Measurements from ENCODE around the gene ANKFN1. TPM values are rescaled to one million over a fixed set of nuclear protein-coding genes. Genes with fewer than 3 reads are reported as not detected.

The ANKFN1 gene, protein sequence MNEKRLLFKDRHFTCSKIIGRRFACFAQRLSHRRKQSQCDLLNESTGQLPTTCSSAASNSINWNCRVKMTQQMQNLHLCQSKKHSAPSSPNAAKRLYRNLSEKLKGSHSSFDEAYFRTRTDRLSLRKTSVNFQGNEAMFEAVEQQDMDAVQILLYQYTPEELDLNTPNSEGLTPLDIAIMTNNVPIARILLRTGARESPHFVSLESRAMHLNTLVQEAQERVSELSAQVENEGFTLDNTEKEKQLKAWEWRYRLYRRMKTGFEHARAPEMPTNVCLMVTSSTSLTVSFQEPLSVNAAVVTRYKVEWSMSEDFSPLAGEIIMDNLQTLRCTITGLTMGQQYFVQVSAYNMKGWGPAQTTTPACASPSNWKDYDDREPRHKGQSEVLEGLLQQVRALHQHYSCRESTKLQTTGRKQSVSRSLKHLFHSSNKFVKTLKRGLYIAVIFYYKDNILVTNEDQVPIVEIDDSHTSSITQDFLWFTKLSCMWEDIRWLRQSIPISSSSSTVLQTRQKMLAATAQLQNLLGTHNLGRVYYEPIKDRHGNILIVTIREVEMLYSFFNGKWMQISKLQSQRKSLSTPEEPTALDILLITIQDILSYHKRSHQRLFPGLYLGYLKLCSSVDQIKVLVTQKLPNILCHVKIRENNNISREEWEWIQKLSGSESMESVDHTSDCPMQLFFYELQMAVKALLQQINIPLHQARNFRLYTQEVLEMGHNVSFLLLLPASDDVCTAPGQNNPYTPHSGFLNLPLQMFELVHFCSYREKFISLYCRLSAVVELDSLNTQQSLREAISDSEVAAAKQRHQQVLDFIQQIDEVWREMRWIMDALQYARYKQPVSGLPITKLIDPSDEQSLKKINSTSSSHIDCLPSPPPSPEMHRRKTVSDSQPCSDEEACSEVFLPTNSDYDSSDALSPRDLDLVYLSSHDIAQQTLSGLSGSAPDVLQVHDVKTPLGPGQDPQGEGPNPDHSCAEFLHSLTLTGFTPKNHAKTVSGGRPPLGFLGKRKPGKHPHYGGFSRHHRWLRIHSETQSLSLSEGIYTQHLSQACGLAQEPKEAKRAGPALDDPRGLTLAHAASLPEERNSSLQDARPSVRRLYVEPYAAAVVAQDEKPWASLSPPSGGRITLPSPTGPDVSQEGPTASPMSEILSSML
- total RNA-seq = not detected
- long read RNA-seq = 0 reads

- DNase-seq = no peak
- no peak for ATAC-seq (ENCODE audit: poor library complexity)
- intact Hi-C loops (cut with DNase I) = no loop called here
These were observed at the start of gene ANKFN1 for GRCh38 chr17:56152874-56153602. TSS of gene ANKFN1 (plus strand) at chr17:56153475. CDS start at chr17:56212668, 59,193 bp downstream.

DNA sequence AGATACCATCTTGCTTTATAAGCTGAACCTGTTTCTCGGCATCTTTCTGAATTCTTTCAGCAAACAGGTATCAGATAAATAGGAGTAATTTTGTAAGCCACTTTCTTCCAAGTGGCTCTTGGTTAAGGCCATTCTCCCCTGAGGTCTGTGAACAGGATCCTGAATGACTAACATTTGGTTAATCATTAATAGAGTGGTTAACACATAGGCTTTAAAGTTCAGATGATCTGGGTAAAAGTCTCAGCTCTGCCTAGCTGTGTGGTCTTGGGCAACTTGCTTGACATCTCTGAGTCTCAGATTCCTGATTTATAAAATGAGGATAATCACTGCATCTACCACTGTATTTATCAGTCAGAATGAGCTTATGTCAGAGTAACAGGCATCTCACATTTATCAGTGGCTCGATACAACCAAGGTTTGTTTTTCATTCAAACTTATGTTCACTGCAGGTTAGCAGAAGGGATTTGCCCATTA, 44.4 kb upstream of the ANKFN1 start:
- no peak for ATAC-seq (ENCODE audit: poor library complexity)
- intact Hi-C loops (cut with DNase I) = no loop called here

GRCh38 chr17:56109836-56110235, 43.4 kb upstream of the ANKFN1 start:
- intact Hi-C loops (cut with DNase I) = no loop called here

More for the DNA sequence above, 44.4 kb upstream of the ANKFN1 start:
- DNase-seq = no peak

GRCh38 chr17:56110463-56111135, 42.7 kb upstream of the ANKFN1 start:
- no peak for ATAC-seq (ENCODE audit: poor library complexity)
- intact Hi-C loops (cut with DNase I) = no loop called here
- DNase-seq = no peak

More at GRCh38 chr17:56109836-56110235, 43.4 kb upstream of the ANKFN1 start:
- DNase-seq (no peak), ATAC-seq (ENCODE audit: poor library complexity) (no peak)

GRCh38 chr17:56111706-56112485, 41.4 kb upstream of the ANKFN1 start:
- DNase-seq (no peak), ATAC-seq (ENCODE audit: poor library complexity) (no peak)
- intact Hi-C loops (cut with DNase I) = no loop called here

DNA sequence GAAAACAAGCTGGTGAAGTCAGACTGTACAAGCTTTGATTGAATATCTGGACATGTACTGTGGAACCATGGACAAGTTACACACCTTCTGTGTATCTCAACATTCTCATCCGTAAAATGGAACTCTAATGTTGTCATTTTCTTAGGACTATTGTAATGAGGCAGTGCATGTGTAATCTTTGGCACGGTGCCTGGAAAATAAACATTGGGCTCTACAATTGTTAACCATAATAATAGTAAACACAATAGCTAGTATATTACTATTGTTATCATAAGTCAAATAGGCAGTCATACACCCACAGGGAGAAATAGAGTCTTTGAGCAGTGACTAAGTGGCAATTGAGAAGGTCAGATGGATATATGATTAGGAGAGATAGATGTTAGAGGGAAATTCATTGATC, 39.8 kb upstream of the ANKFN1 start:
- DNase-seq (no peak), ATAC-seq (ENCODE audit: poor library complexity) (no peak)
- intact Hi-C loops (cut with DNase I) = no loop called here

- intact Hi-C loops (cut with DNase I) = no loop called here
- ATAC-seq (ENCODE audit: poor library complexity) = no peak
- DNase-seq = no peak
These were observed 38.8 kb upstream of the ANKFN1 start for GRCh38 chr17:56114469-56114868.

DNA sequence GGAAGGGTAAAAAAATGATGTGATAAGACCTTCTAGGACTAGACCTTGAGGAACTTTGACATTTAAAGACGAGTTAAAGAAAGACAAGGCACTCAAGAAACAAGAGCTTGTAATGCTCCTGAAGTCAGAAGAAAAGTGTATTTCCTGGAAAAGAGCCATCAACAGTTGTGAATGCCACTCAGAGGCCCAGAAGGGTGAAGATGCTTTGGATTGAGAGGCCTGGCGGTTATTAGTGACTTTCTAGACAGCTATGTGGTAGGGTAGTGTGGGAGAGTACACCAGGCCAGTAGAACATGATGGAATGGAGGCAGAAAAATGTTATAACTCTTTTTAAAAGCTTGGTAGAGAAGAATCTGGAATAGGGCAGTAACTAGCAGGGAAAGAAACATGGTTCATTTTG, 34.1 kb upstream of the ANKFN1 start:
- ATAC-seq (ENCODE audit: poor library complexity) (no peak), DNase-seq (no peak)
- intact Hi-C loops (cut with DNase I) = no loop called here

DNA sequence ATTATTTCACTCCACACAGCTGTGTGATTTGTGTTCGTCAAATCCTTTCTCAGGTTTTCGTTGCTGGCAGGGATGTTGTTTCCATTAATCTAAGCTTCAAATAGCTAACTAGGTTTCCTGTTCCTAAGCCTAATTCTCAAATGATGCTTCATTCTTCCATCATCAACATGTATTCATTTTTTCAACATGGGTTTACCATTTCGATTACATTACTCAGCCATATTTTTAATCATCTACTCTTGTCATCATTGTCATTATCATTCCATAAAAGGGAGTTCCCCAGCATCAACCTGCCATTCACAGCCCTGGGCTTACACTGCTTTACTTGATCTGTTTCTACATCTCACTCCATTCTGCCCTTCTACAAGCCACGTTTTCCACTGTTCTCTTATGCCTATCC, 33.3 kb upstream of the ANKFN1 start:
- no peak for ATAC-seq (ENCODE audit: poor library complexity)
- intact Hi-C loops (cut with DNase I) = no loop called here

DNA sequence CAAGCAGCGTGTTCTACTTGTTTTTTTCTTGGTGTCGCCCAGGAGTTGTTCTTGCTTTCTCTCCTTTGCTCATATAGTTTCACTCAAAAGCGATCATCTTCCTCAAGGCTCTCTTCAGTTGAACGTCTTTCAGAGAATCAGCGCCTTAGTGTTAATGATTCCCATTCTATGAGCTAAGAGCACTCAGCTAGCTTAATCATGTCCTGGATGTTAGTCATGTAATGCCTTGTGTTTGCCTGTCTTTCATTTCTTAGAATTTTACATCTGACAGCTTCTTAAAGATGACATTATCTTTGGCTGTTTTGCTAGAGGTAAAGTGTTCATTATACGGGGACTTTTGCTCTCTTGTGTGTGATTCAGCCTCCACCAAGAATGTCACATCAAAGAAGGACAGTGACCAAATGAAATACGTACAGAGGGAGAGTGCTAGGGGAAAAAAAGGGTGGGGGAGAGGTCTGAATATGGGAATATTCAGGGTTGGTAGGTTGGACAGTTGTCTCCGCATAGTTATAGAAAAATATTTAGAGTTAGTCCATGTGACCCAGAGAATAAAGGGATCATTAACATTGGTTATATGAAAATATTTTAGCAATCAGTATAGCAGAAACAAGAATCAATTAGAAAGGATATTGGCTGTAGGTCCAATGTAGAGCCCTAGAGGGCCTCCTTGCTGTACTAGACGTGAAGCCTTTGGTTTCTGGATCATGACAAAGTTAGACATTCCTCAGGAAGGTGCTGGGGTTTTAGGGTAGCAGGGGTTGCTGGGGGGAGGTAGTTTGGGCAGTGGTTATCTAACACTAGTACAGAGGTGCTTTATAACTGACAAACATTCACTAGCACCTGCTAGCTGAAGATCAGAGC, 31.9 kb upstream of the ANKFN1 start:
- no peak for ATAC-seq (ENCODE audit: poor library complexity)
- no peak for DNase-seq
- intact Hi-C loops (cut with DNase I) = no loop called here

More for the DNA sequence above, 33.3 kb upstream of the ANKFN1 start:
- DNase-seq = no peak

- DNase-seq (no peak), ATAC-seq (ENCODE audit: poor library complexity) (no peak)
- intact Hi-C loops (cut with DNase I) = no loop called here
These were observed 27.1 kb upstream of the ANKFN1 start for GRCh38 chr17:56125830-56126819.

DNA sequence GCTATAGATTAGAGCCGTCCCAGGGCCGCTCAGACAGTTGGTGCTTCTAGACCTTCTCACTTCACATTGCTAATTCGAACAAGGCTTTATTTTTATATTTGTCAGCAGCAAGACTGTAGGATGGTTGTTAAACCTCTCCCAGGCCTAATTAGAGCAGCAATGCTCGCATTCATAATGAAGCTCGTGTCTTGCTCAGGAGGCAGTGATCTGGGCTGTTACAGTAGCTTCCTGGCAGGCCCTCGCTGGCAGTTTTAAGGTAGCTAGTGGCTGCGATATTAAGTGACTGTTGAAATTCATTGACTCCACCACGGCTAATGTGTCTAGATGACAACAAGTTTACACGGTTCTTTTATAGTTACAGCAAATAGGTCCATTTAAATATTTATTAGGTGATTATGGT, 23.2 kb upstream of the ANKFN1 start:
- ATAC-seq (ENCODE audit: poor library complexity) (no peak), DNase-seq (no peak)
- intact Hi-C loops (cut with DNase I) = no loop called here

DNA sequence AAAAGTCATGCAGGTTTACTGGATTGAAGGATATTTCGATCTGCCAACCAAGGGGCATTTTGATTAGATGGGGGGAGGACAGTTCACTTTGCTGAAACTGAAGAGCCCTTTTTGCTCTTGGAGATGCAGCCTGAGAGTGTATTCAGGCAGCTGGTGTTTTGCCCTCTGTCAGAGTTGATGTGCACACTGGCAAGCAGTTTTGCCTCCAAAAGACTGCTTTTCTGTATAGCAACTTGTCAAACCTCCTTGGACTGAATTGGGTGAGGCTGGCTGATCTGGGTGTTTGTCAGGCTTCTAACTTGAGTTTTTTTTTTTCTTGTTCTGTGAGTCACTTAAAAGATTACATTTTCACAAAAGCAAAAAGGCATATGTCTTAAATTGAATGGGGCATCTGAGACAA, 22.6 kb upstream of the ANKFN1 start:
- no peak for ATAC-seq (ENCODE audit: poor library complexity)
- DNase-seq = no peak
- intact Hi-C loops (cut with DNase I) = no loop called here

DNA sequence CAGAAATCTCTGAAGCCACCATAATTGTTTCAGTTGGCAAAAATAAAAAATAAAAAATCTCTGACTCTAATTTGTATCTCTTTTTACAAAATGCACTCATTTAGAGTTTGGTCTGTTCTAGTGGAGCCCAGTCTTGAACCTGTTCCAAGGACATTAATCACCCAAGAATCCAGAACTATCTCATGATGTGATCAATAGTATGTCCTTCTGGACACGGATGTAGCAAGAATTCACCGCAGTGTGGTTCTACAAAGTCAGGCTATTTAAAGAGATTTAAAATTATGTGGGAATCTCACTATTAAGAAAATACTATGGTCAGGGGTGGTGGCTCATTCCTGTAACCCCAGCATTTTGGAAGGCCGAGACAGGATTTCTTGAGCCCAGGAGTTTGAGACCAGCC, 21.8 kb upstream of the ANKFN1 start:
- ATAC-seq (ENCODE audit: poor library complexity) = no peak
- DNase-seq = no peak
- intact Hi-C loops (cut with DNase I) = no loop called here

DNA sequence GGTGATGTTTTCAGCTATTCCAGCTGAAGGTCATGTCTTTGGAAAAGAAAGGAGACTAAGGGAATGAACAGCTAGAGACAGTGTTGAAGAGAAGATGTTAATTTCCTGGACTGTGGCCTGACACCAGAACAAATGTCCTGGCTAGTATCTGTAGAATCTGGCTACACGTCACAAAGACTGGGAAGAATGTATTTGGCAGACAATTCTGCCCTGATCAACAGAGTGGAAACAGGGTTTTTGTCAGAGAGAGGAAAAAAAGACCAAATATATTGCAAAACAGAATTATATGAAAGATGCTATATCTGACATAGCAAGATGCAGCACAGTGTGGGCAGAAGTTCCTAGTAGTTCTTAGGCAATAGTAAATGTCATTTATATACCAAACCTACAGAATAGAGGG, 17.0 kb upstream of the ANKFN1 start:
- no peak for ATAC-seq (ENCODE audit: poor library complexity)
- intact Hi-C loops (cut with DNase I) = no loop called here
- DNase-seq = no peak
